K562 (cell line): ENCODE results near the gene TBL2. TPM values are rescaled to one million over a fixed set of nuclear protein-coding genes. Genes with fewer than 3 reads are reported as not detected.

Experiments used
- ATAC-seq: fragments of 200-7000 bp; cut with Tn5 transposase; 3 replicates; pipeline ENCODE4 v1.9.1; 2020; ENCODE audit warnings: moderate library complexity
- BruUV-seq: library from RNA; stranded (reverse); fragments of 400-500 nt; replicated peaks from 2 replicates; lab custom pipeline; 2021; lab: Mats Ljungman, UMichigan
- CTCF ChIA-PET: fragments of 300-600 bp; formaldehyde crosslinking; extraction: SDS; loops from one replicate; lab custom pipeline; 2021; ENCODE audit warnings: low intra/inter-chr PET ratio; lab: Yijun Ruan, JAX
- POLR2A ChIA-PET: fragments of 300-600, 350-650 bp; sonication (Branson Sonifier 250); formaldehyde crosslinking; extraction: SDS; loops from one replicate; lab custom pipeline; 2021; ENCODE audit warnings: antibody characterized with exemption, inconsistent platforms; lab: Yijun Ruan, JAX
- DNase-seq, 4 experiments: peaks; one replicate each; pipeline versions ENCODE4 v3.0.0 to v3.0.0-alpha.2; 2011 to 2018; ENCODE audit warnings: low spot score in 3 of 4, mixed read lengths in 3 of 4; ENCODE audit errors: extremely low read depth in 1 of 4
- FAIRE-seq: peaks from 2 replicates; lab custom pipeline; 2011; peaks lifted over from hg19 to GRCh38; lab: Jason Lieb, UNC
- H2AFZ ChIP-seq: 2 replicates; pipeline ENCODE4 v1.6.0; 2011; ENCODE audit warnings: low read depth, low read length, control low read depth, inconsistent platforms
- H3K27ac ChIP-seq: fragments of 200-600 bp; 3 replicates; pipeline ENCODE4 v1.8.0; 2011; ENCODE audit warnings: low read depth, mild to moderate bottlenecking, control low read depth, inconsistent platforms, low read length, moderate library complexity, mixed read lengths; ENCODE audit errors: extremely low read depth
- H3K27me3 ChIP-seq, 2 experiments: fragments of 300-600 bp in 1 of 2; 2 replicates in 1 of 2; 3 replicates in 1 of 2; pipeline versions ENCODE4 v1.6.0 to v1.8.0; 2011; ENCODE audit warnings: inconsistent platforms in 2 of 2, low read length in 2 of 2, mild to moderate bottlenecking in 1 of 2, mixed read lengths in 1 of 2, moderate library complexity in 1 of 2; ENCODE audit not compliant: control insufficient read depth in 2 of 2, insufficient read depth in 2 of 2
- H3K36me3 ChIP-seq: fragments of 300-600 bp; 3 replicates; pipeline ENCODE4 v1.8.0; 2011; ENCODE audit warnings: mild to moderate bottlenecking, low read length, inconsistent platforms; ENCODE audit not compliant: control insufficient read depth, insufficient read depth
- H3K4me1 ChIP-seq, 2 experiments: fragments of 200-600 bp in 1 of 2; replicated peaks in 1 of 2; 2 replicates in 1 of 2; 3 replicates in 1 of 2; pipeline versions ENCODE4 v1.5.1 to v1.8.0; 2011; ENCODE audit warnings: inconsistent platforms in 2 of 2, low read length in 2 of 2, mild to moderate bottlenecking in 1 of 2, mixed read lengths in 1 of 2, moderate library complexity in 1 of 2; ENCODE audit not compliant: control insufficient read depth in 2 of 2, insufficient read depth in 2 of 2
- H3K4me2 ChIP-seq: 2 replicates; pipeline ENCODE4 v1.6.1; 2011; ENCODE audit warnings: low read length, control low read depth, inconsistent platforms, mixed read lengths; ENCODE audit not compliant: insufficient read depth
- H3K4me3 ChIP-seq: fragments of 200-600 bp; sonication (generic), shearing (Covaris generic); 2 replicates; pipeline ENCODE4 v1.5.1; 2016; ENCODE audit warnings: control low read depth, inconsistent platforms
- H3K79me2 ChIP-seq: fragments of 200-600 bp; 3 replicates; pipeline ENCODE4 v1.8.0; 2011; ENCODE audit warnings: low read length, inconsistent platforms; ENCODE audit not compliant: control insufficient read depth, insufficient read depth
- H3K9ac ChIP-seq, 2 experiments: 2 replicates each; pipeline versions ENCODE4 v1.6.0 to v1.6.1; 2011; ENCODE audit warnings: low read depth in 2 of 2, low read length in 2 of 2, control low read depth in 1 of 2, inconsistent platforms in 1 of 2, mild to moderate bottlenecking in 1 of 2, mixed read lengths in 1 of 2; ENCODE audit not compliant: insufficient read depth in 1 of 2
- H3K9me1 ChIP-seq: one replicate; pipeline ENCODE4 v1.6.0; 2011; ENCODE audit warnings: inconsistent platforms, mild to moderate bottlenecking, low read length, moderate library complexity; ENCODE audit not compliant: control insufficient read depth, insufficient read depth
- H3K9me3 ChIP-seq: replicated peaks from 2 replicates; pipeline ENCODE4 v1.5.1; 2011; ENCODE audit warnings: low read depth, low read length, inconsistent platforms; ENCODE audit not compliant: control insufficient read depth, insufficient read depth
- H4K20me1 ChIP-seq: replicated peaks from 2 replicates; pipeline ENCODE4 v1.6.1; 2011; ENCODE audit warnings: low read length, inconsistent platforms, mixed read lengths; ENCODE audit not compliant: control insufficient read depth, insufficient read depth
- CCNT2 ChIP-seq: IDR thresholded peaks from 2 replicates; pipeline ENCODE4 v1.6.1; 2011; ENCODE audit warnings: borderline replicate concordance, low read depth, mild to moderate bottlenecking, moderate library complexity, mixed read lengths, low read length; ENCODE audit not compliant: insufficient read length; ENCODE audit errors: extremely low read depth
- CSDE1 ChIP-seq, 2 experiments: fragments of 450-650 bp; IDR thresholded peaks; 2 replicates each; pipeline ENCODE4 v1.6.1; 2016; ENCODE audit warnings: mild to moderate bottlenecking in 1 of 2
- KDM4B ChIP-seq, 2 experiments: fragments of 450-650 bp in 1 of 2; sonication (generic) in 1 of 2; IDR thresholded peaks; 2 replicates each; pipeline ENCODE4 v1.6.1; 2016 to 2017; ENCODE audit warnings: borderline replicate concordance in 2 of 2, antibody characterized with exemption in 1 of 2, low read depth in 1 of 2, mild to moderate bottlenecking in 1 of 2
- MYNN ChIP-seq, 2 experiments: sonication (generic); formaldehyde crosslinking in 1 of 2; IDR thresholded peaks; 2 replicates each; pipeline versions ENCODE4 v1.5.0 to v1.6.1; 2016 to 2020; ENCODE audit warnings: antibody characterized with exemption in 1 of 2, missing genetic modification reagents in 1 of 2
- NEUROD1 ChIP-seq: fragments of 150-350 bp; IDR thresholded peaks from 2 replicates; pipeline ENCODE4 v1.6.1; 2014; ENCODE audit warnings: borderline replicate concordance, low read length, low read depth; ENCODE audit not compliant: partially characterized antibody
- PBX2 ChIP-seq, 2 experiments: IDR thresholded peaks in 1 of 2; conservative IDR thresholded peaks in 1 of 2; 2 replicates each; pipeline ENCODE4 v1.6.1; 2016; ENCODE audit warnings: low read depth in 2 of 2, mild to moderate bottlenecking in 1 of 2, missing compliant biosample characterization in 1 of 2, missing genetic modification characterization in 1 of 2, moderate library complexity in 1 of 2
- PKNOX1 ChIP-seq: fragments of 450-650 bp; IDR thresholded peaks from 2 replicates; pipeline ENCODE4 v1.6.1; 2016
- POLR2G ChIP-seq: fragments of 200-400 bp; formaldehyde crosslinking; IDR thresholded peaks from 2 replicates; pipeline ENCODE4 v1.6.1; 2017; ENCODE audit warnings: low read depth, mild to moderate bottlenecking, antibody characterized with exemption, low read length, moderate library complexity
- SP2 ChIP-seq: IDR thresholded peaks from 2 replicates; pipeline ENCODE4 v1.6.1; 2011; ENCODE audit warnings: mild to moderate bottlenecking, low read depth, low read length, moderate library complexity; ENCODE audit not compliant: poor library complexity, severe bottlenecking; ENCODE audit errors: extremely low read depth
- SUPT5H ChIP-seq: fragments of 450-650 bp; IDR thresholded peaks from 2 replicates; pipeline ENCODE4 v1.6.1; 2016
- USF1 ChIP-seq: sonication (generic); formaldehyde crosslinking; IDR thresholded peaks from 2 replicates; pipeline ENCODE4 v1.9.0; 2022; ENCODE audit warnings: mild to moderate bottlenecking, missing genetic modification reagents
- WGBS: fragments of 100-300 bp; shearing (Covaris generic); methylation state at CpG from one replicate; pipeline ENCODE4 v1.1.6; 2016; ENCODE audit warnings: low coverage, mixed read lengths; ENCODE audit not compliant: insufficient coverage; ENCODE audit errors: missing lambda C conversion rate; 5-methylcytosine and 5-hydroxymethylcytosine counted together
- in situ Hi-C: fragments of 300-500 bp; cut with MboI; formaldehyde crosslinking; loops from 4 replicates; pipeline ENCODE4 v1.15.0; 2018; ENCODE audit warnings: inconsistent platforms, mixed read lengths
- intact Hi-C: fragments of 100-400 bp; cut with micrococcal nuclease; formaldehyde crosslinking; loops from 2 replicates; pipeline ENCODE4 v1.14.2; 2022
- polyA plus RNA-seq, 8 experiments: library from polyadenylated mRNA; depleted of rRNA in 4 of 8; stranded (reverse) in 5 of 8; unstranded in 3 of 8; fragments of >200 nt; fragmentation: Nextera tagmentation in 2 of 8; fragmentation: Illumina TruSeq in 1 of 8; extraction: Ambion mirVana in 2 of 8; extraction: Trizol in 1 of 8; gene quantifications; 2 replicates each; pipeline versions ENCODE4 v1.2.1 to v1.2.3, GENCODE V29; 2011 to 2014; ENCODE audit warnings: inconsistent platforms in 1 of 8, missing spikeins in 1 of 8
- total RNA-seq, 7 experiments: library from RNA; depleted of rRNA in 6 of 7; stranded (reverse); fragments of >200 nt in 6 of 7; fragmentation: Illumina TruSeq in 2 of 7; extraction: Trizol in 2 of 7; gene quantifications; 2 replicates each; pipeline versions ENCODE4 v1.2.1 to v1.2.3, GENCODE V29; 2011 to 2021; ENCODE audit warnings: low replicate concordance in 1 of 7

TBL2 gene
- total and polyA plus RNA-seq, 9 of the 15 experiments (the other 6 are each of a cell fraction or from before 2014, with no cell fraction given): 2.5 to 123 (median 49.2) TPM

GRCh38 chr7:73605601-73606220 lies 27.3 kb upstream of the TBL2 start (continued):
- TF ChIP-seq KDM4B (IDR thresholded peaks at IDR 0.05; ENCODE audit: borderline replicate concordance in 2 of 2, low read depth in 1 of 2): no peak

- DNase-seq (no peak), ATAC-seq (peak; percentile 16), FAIRE-seq (no peak)
- no TSS peak for BruUV-seq
- 51% methylated on average over 20 of the region's 22 CpGs for WGBS
- no peak overlapping the region for H3K4me2 ChIP-seq
- no peak overlapping the region for H3K4me3 ChIP-seq
- peak overlapping the region in 1 of 2 experiments; percentile 71; a peak in 2 of 4 replicates for H3K9ac ChIP-seq
- no peak overlapping the region for H3K27ac ChIP-seq
- in situ Hi-C loops: no loop called here
- no peaks in the 10 kb centered on the region for H3K36me3 ChIP-seq
- H4K20me1 ChIP-seq: peaks cover 5% of the 10 kb centered on the region
- no peaks in the 10 kb centered on the region for H3K9me1 ChIP-seq
- ChIA-PET POLR2A (interaction anchor here (0.6 kb wide), 1 partner anchor 409 kb away, joined by 3 read pairs; no protein-coding TSS in a partner anchor), CTCF (no interaction called here)
- peak; percentile 27 for TF ChIP-seq SP2
- TF ChIP-seq CCNT2: peak; percentile 13
- TF ChIP-seq POLR2G: peak; percentile 75
- no peak for TF ChIP-seq NEUROD1
- TF ChIP-seq CSDE1 (IDR thresholded peaks at IDR 0.05): no peak
- peak; percentile 98 for TF ChIP-seq PKNOX1
- TF ChIP-seq MYNN (IDR thresholded peaks at IDR 0.05): 0 out of 2 replicates have a peak, but pooled peaks have one; percentile 37
- no peak for TF ChIP-seq MYNN (CRISPR knock-in tag; IDR thresholded peaks at IDR 0.05)
- peak; percentile 71 for TF ChIP-seq PBX2 (CRISPR knock-in tag; IDR thresholded peaks at IDR 0.05; ENCODE audit: low read depth)
- peak; percentile 67 for TF ChIP-seq PBX2 (tag; conservative IDR thresholded peaks at IDR 0.05; ENCODE audit: low read depth)
- peak; percentile 21; the same call in 1 of the 2 replicates for TF ChIP-seq SUPT5H
- 0 out of 2 replicates have a peak, but pooled peaks have one; percentile 22 for TF ChIP-seq USF1
- H3K27me3 ChIP-seq: no peaks in the 10 kb centered on the region
- H3K4me1 ChIP-seq: peaks cover 0 to 53% of the 10 kb centered on the region in 2 experiments; a peak in 3 of 5 replicates
- no peaks in the 10 kb centered on the region for H3K9me3 ChIP-seq
- no peak overlapping the region for H2AFZ ChIP-seq
- no peaks in the 10 kb centered on the region for H3K79me2 ChIP-seq
- intact Hi-C loops: no loop called here
Measured at GRCh38 chr7:73602721-73603651, 24.6 kb upstream of the TBL2 start.
